HTR-8/SVneo (cell line): Measurements from ENCODE around the gene OPRM1.
"Not testable (repeated sequence)": the region's sequence is repeated elsewhere in the genome, so short reads cannot be mapped to it uniquely, and the experiment has no call there.

ENCODE experiments used
- DNase-seq: peaks from one replicate; pipeline ENCODE4 v3.0.0; 2011; ENCODE audit warnings: low spot score, mixed read lengths; ENCODE audit not compliant: insufficient read length
- FAIRE-seq: peaks from 2 replicates; lab custom pipeline; 2011; peaks lifted over from hg19 to GRCh38; lab: Jason Lieb, UNC

Gene OPRM1

DNA sequence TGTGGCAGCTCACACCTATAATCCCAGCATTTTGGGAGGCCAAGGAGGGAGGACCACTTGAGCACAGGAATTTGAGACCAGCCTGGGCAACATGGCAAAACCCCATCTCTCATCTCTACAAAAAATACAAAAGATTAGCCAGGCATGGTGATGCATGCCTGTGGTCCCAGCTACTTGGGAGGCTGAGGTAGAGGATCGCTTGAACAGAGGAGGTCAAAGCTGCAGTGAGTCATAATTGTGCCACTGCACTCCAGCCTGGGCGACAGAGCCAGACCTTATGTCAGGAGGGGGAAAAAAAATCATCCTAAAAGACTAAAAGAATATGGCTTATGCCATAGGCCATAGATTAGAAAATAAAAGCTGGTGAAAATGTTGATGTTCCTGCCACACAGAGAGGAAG, 39.6 kb downstream of the OPRM1 start:
- FAIRE-seq, DNase-seq: not testable (repeated sequence)

DNA sequence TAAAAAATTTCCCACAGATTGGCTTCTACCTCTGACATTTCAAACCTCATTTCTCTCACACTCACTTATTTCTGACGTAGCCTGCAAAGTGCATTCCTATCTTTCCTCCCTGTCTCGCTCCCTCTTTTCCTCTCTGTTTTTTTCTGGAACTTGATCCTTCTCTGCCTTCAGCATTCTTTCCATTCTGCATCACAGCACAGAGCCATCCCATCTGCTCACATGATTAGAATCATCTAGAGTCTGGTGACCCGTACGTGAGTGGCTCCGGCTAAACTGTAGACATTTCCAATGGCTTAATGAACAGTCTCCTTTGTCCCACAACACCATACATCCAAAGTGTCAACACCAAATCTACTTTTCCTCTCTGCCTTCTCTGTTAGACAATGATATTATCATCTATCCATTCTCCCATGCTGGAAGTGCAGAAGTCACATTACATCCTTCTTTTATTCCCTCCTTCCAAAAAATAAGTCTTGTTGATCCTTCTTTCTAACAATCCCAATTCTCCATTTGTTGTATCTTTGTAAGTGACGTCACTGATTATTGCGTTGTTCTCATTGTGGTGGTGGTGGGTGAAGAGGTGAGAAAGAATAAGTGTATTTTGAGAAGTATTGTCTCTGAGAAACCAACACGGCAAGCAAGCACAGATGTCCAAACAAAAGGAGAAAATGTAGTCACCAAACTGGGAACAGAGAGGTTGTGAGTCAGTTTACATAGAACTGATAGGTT, 41.6 kb downstream of the OPRM1 start:
- DNase-seq, result no peak
- no peak for FAIRE-seq

DNA sequence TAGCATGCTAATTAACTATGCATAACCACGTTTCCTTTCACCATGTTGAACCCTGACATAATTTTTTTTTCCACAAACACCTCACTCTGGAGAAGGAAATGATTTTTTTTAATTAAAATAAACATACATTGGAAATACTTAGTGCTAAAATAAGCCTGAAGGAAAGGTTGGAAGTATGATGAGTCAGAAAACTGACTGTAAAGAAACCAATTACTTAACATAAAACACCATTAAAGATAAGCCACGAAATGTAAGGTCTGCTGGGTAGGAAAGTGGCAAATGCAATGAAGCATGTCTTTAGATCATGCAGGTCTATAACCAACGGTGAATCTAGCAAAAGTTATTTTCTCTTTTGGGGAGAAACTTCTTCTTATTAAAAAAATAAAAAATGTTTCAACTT, 47.5 kb downstream of the OPRM1 start:
- FAIRE-seq, result no peak
- DNase-seq, result no peak

- DNase-seq, result no peak
These were observed 53.4 kb downstream of the OPRM1 start for GRCh38 chr6:154092326-154092962.

GRCh38 chr6:154093231-154094044, 54.4 kb downstream of the OPRM1 start:
- no peak for FAIRE-seq
- DNase-seq, result no peak

More at GRCh38 chr6:154092326-154092962, 53.4 kb downstream of the OPRM1 start:
- no peak for FAIRE-seq

GRCh38 chr6:154095571-154095970, 56.5 kb downstream of the OPRM1 start:
- DNase-seq (no peak), FAIRE-seq (no peak)

- no peak for DNase-seq
- no peak for FAIRE-seq
These were observed 57.3 kb downstream of the OPRM1 start for GRCh38 chr6:154096316-154096715.

DNA sequence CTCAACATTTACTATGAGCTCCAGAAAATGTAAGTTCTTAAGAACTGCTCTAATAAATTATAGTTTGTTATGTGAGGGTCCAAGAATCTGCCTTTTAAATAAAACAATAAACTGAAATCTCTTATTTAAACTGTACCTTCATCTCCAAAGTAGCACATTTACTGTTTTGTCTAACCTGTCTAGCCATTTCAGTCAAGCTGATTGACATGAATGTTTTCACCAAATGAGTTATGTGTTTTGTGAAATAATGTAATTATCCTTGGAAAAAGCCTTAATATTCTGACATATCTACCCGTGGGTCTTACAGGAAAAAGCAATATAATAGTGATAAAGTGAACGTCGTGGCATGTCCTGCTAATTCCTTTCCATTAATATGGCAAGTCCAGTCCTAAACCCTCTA, 57.8 kb downstream of the OPRM1 start:
- FAIRE-seq, result no peak

GRCh38 chr6:154099211-154099610, 60.2 kb downstream of the OPRM1 start:
- FAIRE-seq, result no peak
- DNase-seq, result no peak

More for the DNA sequence above, 57.8 kb downstream of the OPRM1 start:
- DNase-seq, result no peak

- DNase-seq, result no peak
- no peak for FAIRE-seq
These were observed 67.2 kb downstream of the OPRM1 start for GRCh38 chr6:154106251-154106650.

DNA sequence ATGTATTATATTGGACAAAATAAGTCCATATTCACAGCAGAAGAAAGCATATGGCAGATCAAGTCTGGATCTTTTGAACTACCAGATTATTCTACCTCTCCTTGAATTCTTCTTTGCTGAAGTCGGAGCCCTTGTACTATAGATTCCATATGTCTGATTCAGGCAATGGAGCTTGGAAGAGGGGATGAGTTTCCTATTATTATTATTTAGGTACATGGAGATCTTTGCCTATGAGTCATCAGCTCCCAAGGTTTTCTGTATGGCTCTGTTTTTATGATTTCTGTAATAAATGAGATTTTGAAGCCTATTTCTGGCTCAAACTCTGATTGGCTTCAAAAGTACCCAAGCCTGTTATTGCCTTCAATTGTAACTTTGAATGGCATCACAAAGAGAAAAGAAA, 72.0 kb downstream of the OPRM1 start:
- DNase-seq (no peak), FAIRE-seq (no peak)

GRCh38 chr6:154112181-154112809, 73.3 kb downstream of the OPRM1 start:
- no peak for FAIRE-seq
- DNase-seq, result no peak

DNA sequence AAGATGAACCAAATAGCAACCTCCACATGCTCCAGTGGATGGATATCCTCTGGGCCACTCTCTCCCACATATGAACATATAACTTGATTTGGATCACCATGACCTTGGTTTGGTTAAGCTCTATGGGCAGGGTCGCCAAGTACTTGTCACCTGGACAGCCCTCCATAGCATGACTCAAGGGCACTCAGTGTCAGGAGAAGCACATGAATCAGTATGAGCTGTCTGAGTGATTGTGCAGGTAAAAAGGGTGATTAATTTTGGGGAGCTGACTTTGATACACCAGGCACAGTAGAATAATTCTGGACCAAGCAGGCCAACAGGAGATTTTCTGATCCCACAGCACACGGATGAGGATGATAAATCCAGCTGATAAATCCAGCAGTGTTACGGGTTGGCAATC, 74.4 kb downstream of the OPRM1 start:
- no peak for FAIRE-seq

GRCh38 chr6:154117485-154117884, 78.4 kb downstream of the OPRM1 start:
- DNase-seq, result no peak
- no peak for FAIRE-seq

More for the DNA sequence above, 74.4 kb downstream of the OPRM1 start:
- DNase-seq, result no peak

DNA sequence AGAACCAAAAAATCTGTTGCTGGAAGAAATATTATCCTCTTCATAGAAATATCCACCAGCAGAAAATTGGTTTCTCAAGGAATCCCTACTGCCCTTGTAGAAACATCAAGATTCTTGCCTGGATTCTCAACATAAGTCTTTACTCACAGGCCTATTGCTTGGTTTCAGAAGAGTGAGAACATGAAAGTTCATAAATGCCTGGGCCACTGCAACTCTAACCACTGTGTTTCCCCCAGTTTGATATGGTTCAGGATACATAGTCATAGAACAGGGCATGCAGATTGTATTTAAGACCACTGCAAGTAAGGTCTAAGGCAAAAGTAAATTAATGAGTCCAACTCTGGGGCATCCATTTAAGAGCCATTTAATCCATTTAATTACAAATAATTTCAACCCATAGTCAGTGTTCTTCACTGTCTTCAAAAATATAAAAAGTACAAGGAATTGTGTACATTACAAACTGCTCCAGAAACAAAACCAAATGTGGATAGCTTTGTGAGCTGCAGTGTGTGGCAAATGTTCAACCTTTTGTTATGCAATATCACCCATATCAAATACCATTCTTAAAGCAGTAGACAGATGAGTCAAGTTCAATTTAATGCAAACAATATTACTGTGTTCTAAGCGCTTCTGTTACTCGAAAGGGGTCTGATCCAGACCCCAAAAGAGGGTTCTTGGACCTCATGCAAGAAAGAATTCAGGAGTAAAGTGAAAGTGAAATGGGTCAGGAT, 83.3 kb downstream of the OPRM1 start:
- FAIRE-seq, result no peak
- no peak for DNase-seq

GRCh38 chr6:154123155-154123956, 84.3 kb downstream of the OPRM1 start:
- DNase-seq (no peak), FAIRE-seq (no peak)

- DNase-seq (no peak), FAIRE-seq (no peak)
These were observed 86.4 kb downstream of the OPRM1 start for GRCh38 chr6:154125421-154125820.

DNA sequence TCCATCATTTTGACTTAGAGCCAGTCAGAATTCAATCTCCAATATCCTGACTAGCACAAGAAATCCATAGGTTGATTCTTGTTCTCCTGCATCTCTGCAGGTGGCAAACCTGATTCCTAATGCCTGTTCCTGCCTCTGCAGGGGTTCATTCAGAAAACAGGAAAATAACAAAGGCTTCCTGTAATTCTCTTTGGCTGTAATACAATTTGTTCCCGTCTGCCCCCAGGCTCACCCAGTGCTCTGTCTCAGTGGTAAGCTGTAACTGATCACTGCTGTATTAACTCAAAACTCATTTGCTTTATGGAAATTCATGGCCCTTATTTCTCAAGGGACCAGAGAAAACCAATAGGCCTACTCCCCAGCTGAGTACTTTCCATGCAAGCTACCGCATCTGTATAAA, 88.6 kb downstream of the OPRM1 start:
- DNase-seq (no peak), FAIRE-seq (no peak)

GRCh38 chr6:154134471-154135147, 95.6 kb downstream of the OPRM1 start:
- FAIRE-seq (no peak), DNase-seq (no peak)
